ENCODE measurements around the gene MARCHF4.

GRCh38 chr2:216389570-216389969 lies 17.3 kb upstream of the MARCHF4 start:
- no peak for TF ChIP-seq CTCF (conservative IDR thresholded peaks at IDR 0.05; ENCODE audit: low read depth in 2 of 2)
- no peak for TF ChIP-seq POLR2AphosphoS5 (IDR thresholded peaks at IDR 0.05; ENCODE audit: low read depth)
- no peak for TF ChIP-seq EZH2 (IDR thresholded peaks at IDR 0.05; ENCODE audit: low read depth, unreplicated experiment)
- TF ChIP-seq EZH2phosphoT487 (IDR thresholded peaks at IDR 0.05; ENCODE audit: unreplicated experiment) = no peak
- no peak for TF ChIP-seq CREB1 (CRISPR knock-in tag; IDR thresholded peaks at IDR 0.05; ENCODE audit: low read depth)
- TF ChIP-seq NANOG (IDR thresholded peaks at IDR 0.05; ENCODE audit: borderline replicate concordance) = no peak
- no peak for TF ChIP-seq ZNF331 (CRISPR knock-in tag; IDR thresholded peaks at IDR 0.05; ENCODE audit: low read depth)
- TF ChIP-seq STAT1 (IDR thresholded peaks at IDR 0.05; ENCODE audit: unreplicated experiment) = no peak
- no peak for TF ChIP-seq REST (IDR thresholded peaks at IDR 0.05; ENCODE audit: unreplicated experiment)
- no peak for TF ChIP-seq JUNB (IDR thresholded peaks at IDR 0.05; ENCODE audit: unreplicated experiment)
